Neutrophil (primary cell): ENCODE results near the gene TLN1.
A peak's percentile ranks its signal among the peaks of the same experiment; 100 is the strongest.

Experiments used
- H3K27ac ChIP-seq: fragments of 200-600 bp; sonication (generic); 2 replicates; pipeline ENCODE4 v1.5.1; 2016; ENCODE audit warnings: mild to moderate bottlenecking, moderate library complexity
- H3K27me3 ChIP-seq: fragments of 200-600 bp; sonication (generic); 2 replicates; pipeline ENCODE4 v1.6.0; 2016; ENCODE audit warnings: mild to moderate bottlenecking
- H3K36me3 ChIP-seq: fragments of 200-600 bp; sonication (generic); 2 replicates; pipeline ENCODE4 v1.5.1; 2017
- H3K4me1 ChIP-seq, 2 experiments: fragments of 200-600 bp in 1 of 2; sonication (generic) in 1 of 2; 1 replicate in 1 of 2; 2 replicates in 1 of 2; pipeline versions ENCODE4 v1.5.1 to v1.6.1; 2013 to 2016; ENCODE audit warnings: low read depth in 1 of 2, low read length in 1 of 2, mild to moderate bottlenecking in 1 of 2, moderate library complexity in 1 of 2; ENCODE audit not compliant: control insufficient read depth in 1 of 2, insufficient read depth in 1 of 2
- H3K4me3 ChIP-seq, 2 experiments: fragments of 200-600 bp in 1 of 2; sonication (generic) in 1 of 2; 1 replicate in 1 of 2; 2 replicates in 1 of 2; pipeline ENCODE4 v1.5.1; 2013 to 2016; ENCODE audit warnings: low read depth in 1 of 2, low read length in 1 of 2, mild to moderate bottlenecking in 1 of 2, moderate library complexity in 1 of 2
- H3K9me3 ChIP-seq: fragments of 200-600 bp; sonication (generic); 2 replicates; pipeline ENCODE4 v1.5.1; 2016
- CTCF ChIP-seq: fragments of 200-600 bp; sonication (generic); IDR thresholded peaks from 2 replicates; pipeline ENCODE4 v1.5.1; 2016; ENCODE audit warnings: antibody characterized with exemption

TLN1 gene

GRCh38 chr9:35732185-35732799 is at the start of gene TLN1, which contains the start of gene CREB3:
Gene TLN1, minus strand, starts transcription at chr9:35732195. Its CDS starts 6,501 bp downstream, at chr9:35725694.
Gene CREB3, plus strand, starts transcription at chr9:35732666. Its CDS starts 107 bp downstream, at chr9:35732773.
- peaks cover 51 to 56% of the 10 kb centered on the region in 2 experiments for H3K4me1 ChIP-seq
- H3K4me3 ChIP-seq = peak within 1 kb of the TSS; percentile 93 to 94
- TF ChIP-seq CTCF = peak; percentile 25
- peaks cover 42% of the 10 kb centered on the region for H3K36me3 ChIP-seq
- H3K27me3 ChIP-seq = no peaks in the 10 kb centered on the region
- H3K27ac ChIP-seq = peak within 1 kb of the TSS; percentile 99
- H3K9me3 ChIP-seq = no peaks in the 10 kb centered on the region

- Histone ChIP-seq H3K27me3 (no peaks in the 10 kb centered on the region), H3K9me3 (no peaks in the 10 kb centered on the region), H3K4me1 (peaks cover 0 to under 1% of the 10 kb centered on the region in 2 experiments), H3K4me3 (no peak overlapping the region), H3K36me3 (no peaks in the 10 kb centered on the region), H3K27ac (no peak overlapping the region)
- no peak for TF ChIP-seq CTCF
Observed at GRCh38 chr9:35781066-35781465, 49.1 kb upstream of the TLN1 start.

GRCh38 chr9:35778496-35778895 is 46.5 kb upstream of the TLN1 start:
- TF ChIP-seq CTCF = no peak
- H3K27ac ChIP-seq = no peak overlapping the region
- no peaks in the 10 kb centered on the region for H3K36me3 ChIP-seq
- peaks cover 11 to 12% of the 10 kb centered on the region in 2 experiments for H3K4me1 ChIP-seq
- H3K27me3 ChIP-seq = no peaks in the 10 kb centered on the region
- no peak overlapping the region for H3K4me3 ChIP-seq
- no peaks in the 10 kb centered on the region for H3K9me3 ChIP-seq

GRCh38 chr9:35776018-35776417 is 44.0 kb upstream of the TLN1 start:
- no peak for TF ChIP-seq CTCF
- Histone ChIP-seq H3K4me1 (peaks cover 18 to 20% of the 10 kb centered on the region in 2 experiments), H3K27ac (no peak overlapping the region)

GRCh38 chr9:35774907-35775635 is 43.1 kb upstream of the TLN1 start:
- no peak overlapping the region for H3K4me3 ChIP-seq
- no peak for TF ChIP-seq CTCF
- no peaks in the 10 kb centered on the region for H3K36me3 ChIP-seq
- peak overlapping the region; percentile 35 for H3K27ac ChIP-seq
- H3K4me1 ChIP-seq = peaks cover 18 to 20% of the 10 kb centered on the region in 2 experiments
- no peaks in the 10 kb centered on the region for H3K9me3 ChIP-seq
- no peaks in the 10 kb centered on the region for H3K27me3 ChIP-seq

More at GRCh38 chr9:35776018-35776417, 44.0 kb upstream of the TLN1 start:
- Histone ChIP-seq H3K4me3 (no peak overlapping the region), H3K9me3 (no peaks in the 10 kb centered on the region), H3K36me3 (no peaks in the 10 kb centered on the region), H3K27me3 (no peaks in the 10 kb centered on the region)
